SK-N-SH (cell line): Measurements from ENCODE around the gene OLFM1. TPM values are rescaled to one million over a fixed set of nuclear protein-coding genes. Genes with fewer than 3 reads are reported as not detected.

Experiments used
- CTCF ChIA-PET: fragments of 300-600, 350-600 bp; formaldehyde crosslinking; extraction: SDS; loops from one replicate; lab custom pipeline; 2021; lab: Yijun Ruan, JAX
- POLR2A ChIA-PET: fragments of 350-600 bp; sonication (Branson Sonifier 250); formaldehyde crosslinking; extraction: SDS; loops from one replicate; lab custom pipeline; 2020; ENCODE audit warnings: antibody characterized with exemption, inconsistent platforms; lab: Yijun Ruan, JAX
- DNase-seq: peaks from one replicate; pipeline ENCODE4 v3.0.0; 2012
- H2AFZ ChIP-seq: fragments of 200-600 bp; sonication (generic); 2 replicates; pipeline ENCODE4 v1.8.1; 2016; ENCODE audit warnings: antibody characterized with exemption, mild to moderate bottlenecking, low read depth
- H3F3A ChIP-seq: fragments of 200-600 bp; sonication (generic); replicated peaks from 2 replicates; pipeline ENCODE3; 2016; ENCODE audit warnings: antibody characterized with exemption, mild to moderate bottlenecking; ENCODE audit not compliant: insufficient read depth
- H3K27ac ChIP-seq, 2 experiments: fragments of 200-500 bp in 1 of 2; fragments of 200-600 bp in 1 of 2; sonication (Bioruptor generic) in 1 of 2; sonication (generic), shearing (Covaris generic) in 1 of 2; 2 replicates each; pipeline versions ENCODE4 v1.5.1 to v1.6.1; 2014 to 2016; ENCODE audit warnings: low read depth in 2 of 2, inconsistent platforms in 1 of 2, low read length in 1 of 2, mild to moderate bottlenecking in 1 of 2, mixed read lengths in 1 of 2
- H3K27me3 ChIP-seq: fragments of 200-600 bp; sonication (generic), shearing (Covaris generic); 2 replicates; pipeline ENCODE4 v1.6.1; 2016; ENCODE audit warnings: mixed run types; ENCODE audit not compliant: insufficient read depth
- H3K36me3 ChIP-seq, 2 experiments: fragments of 200-500 bp in 1 of 2; fragments of 200-600 bp in 1 of 2; sonication (Bioruptor generic) in 1 of 2; sonication (generic) in 1 of 2; replicated peaks in 1 of 2; 2 replicates each; pipeline versions ENCODE3 to v1.5.1; 2014 to 2016; ENCODE audit warnings: low read length in 1 of 2, mild to moderate bottlenecking in 1 of 2; ENCODE audit not compliant: insufficient read depth in 2 of 2, control insufficient read depth in 1 of 2
- H3K4me1 ChIP-seq, 2 experiments: fragments of 200-500 bp in 1 of 2; fragments of 200-600 bp in 1 of 2; sonication (Bioruptor generic) in 1 of 2; sonication (generic), shearing (Covaris generic) in 1 of 2; 2 replicates each; pipeline versions ENCODE4 v1.5.1 to v1.6.1; 2014 to 2016; ENCODE audit warnings: low read depth in 1 of 2, low read length in 1 of 2, mixed run types in 1 of 2; ENCODE audit not compliant: insufficient read depth in 2 of 2, control insufficient read depth in 1 of 2
- H3K4me2 ChIP-seq: fragments of 200-600 bp; sonication (generic), shearing (Covaris generic); 2 replicates; pipeline ENCODE4 v1.6.1; 2017; ENCODE audit warnings: mixed run types
- H3K4me3 ChIP-seq, 2 experiments: fragments of 200-500 bp in 1 of 2; fragments of 200-600 bp in 1 of 2; sonication (Bioruptor generic) in 1 of 2; sonication (generic), shearing (Covaris generic) in 1 of 2; 2 replicates each; pipeline versions ENCODE4 v1.5.1 to v1.8.1; 2014 to 2016; ENCODE audit warnings: low read depth in 2 of 2, inconsistent platforms in 1 of 2, low read length in 1 of 2, mild to moderate bottlenecking in 1 of 2, mixed read lengths in 1 of 2, moderate library complexity in 1 of 2
- H3K79me2 ChIP-seq: fragments of 200-600 bp; sonication (generic); 2 replicates; pipeline ENCODE4 v1.8.1; 2017; ENCODE audit warnings: mild to moderate bottlenecking; ENCODE audit not compliant: insufficient read depth
- H3K9ac ChIP-seq: fragments of 200-600 bp; sonication (generic); 2 replicates; pipeline ENCODE4 v1.6.1; 2017; ENCODE audit warnings: mixed run types
- H3K9me2 ChIP-seq: fragments of 200-600 bp; sonication (generic); 2 replicates; pipeline ENCODE4 v1.6.1; 2017; ENCODE audit warnings: mixed run types
- H3K9me3 ChIP-seq: fragments of 200-600 bp; sonication (generic); 2 replicates; pipeline ENCODE4 v1.6.1; 2017; ENCODE audit warnings: mixed run types, mild to moderate bottlenecking, moderate library complexity
- H4K20me1 ChIP-seq: fragments of 200-600 bp; sonication (generic); 2 replicates; pipeline ENCODE4 v1.6.1; 2017; ENCODE audit warnings: mild to moderate bottlenecking, mixed run types; ENCODE audit not compliant: insufficient read depth
- EP300 ChIP-seq, 2 experiments: IDR thresholded peaks; 2 replicates each; pipeline versions ENCODE4 v1.4.0 to v1.6.1; 2012; ENCODE audit warnings: borderline replicate concordance in 1 of 2, low read depth in 1 of 2, low read length in 1 of 2
- FOSL2 ChIP-seq: IDR thresholded peaks from 2 replicates; pipeline ENCODE4 v1.4.0; 2012; ENCODE audit warnings: low read depth, mild to moderate bottlenecking, moderate library complexity, borderline replicate concordance
- JUND ChIP-seq: IDR thresholded peaks from 2 replicates; pipeline ENCODE4 v1.4.0; 2012
- MXI1 ChIP-seq: IDR thresholded peaks from 2 replicates; pipeline ENCODE4 v1.6.1; 2012; ENCODE audit warnings: mild to moderate bottlenecking, low read depth, low read length, improper control_type of control experiment
- RAD21 ChIP-seq: IDR thresholded peaks from 2 replicates; pipeline ENCODE4 v1.6.1; 2012; ENCODE audit warnings: mild to moderate bottlenecking, low read length
- SIN3A ChIP-seq: IDR thresholded peaks from 2 replicates; pipeline ENCODE4 v1.6.1; 2012; ENCODE audit warnings: low read depth, mild to moderate bottlenecking, low read length, moderate library complexity, borderline replicate concordance
- SMC3 ChIP-seq: IDR thresholded peaks from 2 replicates; pipeline ENCODE4 v1.6.1; 2012; ENCODE audit warnings: low read depth, low read length, improper control_type of control experiment
- TEAD4 ChIP-seq: IDR thresholded peaks from 2 replicates; pipeline ENCODE4 v1.4.0; 2012; ENCODE audit warnings: mild to moderate bottlenecking, borderline replicate concordance; ENCODE audit not compliant: insufficient read depth
- WGBS: methylation state at CpG from one replicate; pipeline ENCODE4 v1.1.6; 2017; ENCODE audit warnings: low lambda C conversion rate; 5-methylcytosine and 5-hydroxymethylcytosine counted together
- polyA plus RNA-seq, 3 experiments: library from polyadenylated mRNA; depleted of rRNA; stranded (reverse); fragments of >200 nt; gene quantifications; 2 replicates each; pipeline ENCODE4 v1.2.3, GENCODE V29; 2012
- TF ChIP-seq, protein P1 (sequence below): fragments of 150-350 bp; IDR thresholded peaks from 2 replicates; pipeline ENCODE4 v1.6.1; 2016; ENCODE audit warnings: mild to moderate bottlenecking, low read depth, low read length
- TF ChIP-seq, protein P2 (sequence below): IDR thresholded peaks from 2 replicates; pipeline ENCODE4 v1.4.0; 2012; ENCODE audit warnings: low read depth, borderline replicate concordance

OLFM1 gene
- polyA plus RNA-seq, 1 of the 3 experiments (the other 2 are of a cell fraction) = 15.9 TPM

DNA sequence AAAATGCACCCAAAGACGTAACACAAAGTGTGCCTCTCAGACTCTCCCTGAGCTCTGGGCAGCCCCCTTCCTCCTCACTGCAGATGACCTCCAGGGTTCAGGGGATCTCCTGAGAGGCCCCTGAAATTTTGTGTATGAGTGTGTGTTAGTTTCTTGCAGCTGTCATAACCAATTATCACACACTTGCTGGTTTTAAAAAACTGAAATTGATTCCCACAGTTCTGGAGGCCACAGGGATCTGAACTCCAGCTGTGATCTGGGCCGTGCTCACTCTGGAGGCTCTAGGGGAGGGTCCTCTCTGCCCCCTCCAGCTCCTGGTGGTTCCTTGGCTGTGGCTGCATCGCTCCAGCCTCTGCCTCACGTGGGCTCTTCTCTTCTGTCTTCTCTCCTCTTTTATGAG, 58.8 kb downstream of the OLFM1 start:
- no peaks in the 10 kb centered on the region for H3K36me3 ChIP-seq
- H4K20me1 ChIP-seq = no peaks in the 10 kb centered on the region
- DNase-seq = no peak
- no peak overlapping the region for H2AFZ ChIP-seq
- H3K4me1 ChIP-seq = peaks cover 0 to 39% of the 10 kb centered on the region in 2 experiments; a peak in 1 of 4 replicates
- H3K9me2 ChIP-seq = no peaks in the 10 kb centered on the region
- no peak overlapping the region for H3K4me3 ChIP-seq
- H3K9ac ChIP-seq = no peak overlapping the region
- TF ChIP-seq, protein P1, sequence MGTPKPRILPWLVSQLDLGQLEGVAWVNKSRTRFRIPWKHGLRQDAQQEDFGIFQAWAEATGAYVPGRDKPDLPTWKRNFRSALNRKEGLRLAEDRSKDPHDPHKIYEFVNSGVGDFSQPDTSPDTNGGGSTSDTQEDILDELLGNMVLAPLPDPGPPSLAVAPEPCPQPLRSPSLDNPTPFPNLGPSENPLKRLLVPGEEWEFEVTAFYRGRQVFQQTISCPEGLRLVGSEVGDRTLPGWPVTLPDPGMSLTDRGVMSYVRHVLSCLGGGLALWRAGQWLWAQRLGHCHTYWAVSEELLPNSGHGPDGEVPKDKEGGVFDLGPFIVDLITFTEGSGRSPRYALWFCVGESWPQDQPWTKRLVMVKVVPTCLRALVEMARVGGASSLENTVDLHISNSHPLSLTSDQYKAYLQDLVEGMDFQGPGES = no peak
- TF ChIP-seq FOSL2 (no peak), TEAD4 (no peak), JUND (no peak), SMC3 (no peak)
- TF ChIP-seq, protein P2, sequence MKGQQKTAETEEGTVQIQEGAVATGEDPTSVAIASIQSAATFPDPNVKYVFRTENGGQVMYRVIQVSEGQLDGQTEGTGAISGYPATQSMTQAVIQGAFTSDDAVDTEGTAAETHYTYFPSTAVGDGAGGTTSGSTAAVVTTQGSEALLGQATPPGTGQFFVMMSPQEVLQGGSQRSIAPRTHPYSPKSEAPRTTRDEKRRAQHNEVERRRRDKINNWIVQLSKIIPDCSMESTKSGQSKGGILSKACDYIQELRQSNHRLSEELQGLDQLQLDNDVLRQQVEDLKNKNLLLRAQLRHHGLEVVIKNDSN = no peak
- TF ChIP-seq, all 33 proteins: peak for 0
- ChIA-PET POLR2A (no interaction called here), CTCF (interaction anchor here (1.1 to 2.5 kb wide), 6 partner anchors 9 to 267 kb away, joined by 3 to 13 read pairs (median 4); no protein-coding TSS in a partner anchor)
- WGBS = 36% methylated on average over 4 of the region's 4 CpGs
- Histone ChIP-seq H3F3A (no peaks in the 10 kb centered on the region), H3K27ac (no peak overlapping the region), H3K27me3 (no peaks in the 10 kb centered on the region), H3K79me2 (no peaks in the 10 kb centered on the region), H3K9me3 (no peaks in the 10 kb centered on the region), H3K4me2 (no peak overlapping the region)

DNA sequence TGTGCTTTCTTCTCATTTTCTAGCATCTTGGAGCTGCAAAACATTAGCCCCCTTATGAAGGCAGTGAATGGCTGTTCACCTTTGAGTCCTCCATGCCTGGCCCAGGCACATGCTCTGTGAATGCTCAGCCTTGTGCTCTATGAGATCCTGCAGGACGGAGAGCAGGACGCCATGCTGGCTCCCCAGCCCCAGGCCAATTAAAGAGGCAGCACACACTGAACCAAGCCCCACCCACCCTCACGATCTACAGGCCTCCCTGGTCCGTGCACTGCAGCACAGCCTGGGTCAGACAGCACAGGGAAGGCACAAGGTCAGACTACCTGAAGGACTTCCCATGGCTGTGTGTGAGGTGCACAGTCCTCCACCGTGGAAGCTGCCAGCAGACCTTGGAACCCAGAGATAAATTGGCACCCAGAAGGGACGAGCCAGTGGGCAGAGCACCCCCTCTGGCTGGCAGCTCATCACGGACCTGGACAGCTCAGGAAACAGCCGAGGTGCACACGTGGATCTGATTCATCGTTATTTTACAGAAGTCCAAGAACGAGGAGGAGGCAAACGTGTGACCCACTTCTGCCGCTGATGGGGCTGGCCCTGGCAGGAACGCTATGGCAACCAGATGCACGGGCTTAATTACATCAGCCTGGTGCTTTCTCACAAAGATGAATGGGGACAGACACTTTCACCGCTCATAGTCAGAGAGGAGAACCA, 59.5 kb downstream of the OLFM1 start:
- Histone ChIP-seq H3K4me2 (no peak overlapping the region), H3K9ac (no peak overlapping the region), H3K4me3 (no peak overlapping the region; a peak in 1 of 4 replicates), H3K36me3 (no peaks in the 10 kb centered on the region), H3K27ac (peak overlapping the region in 1 of 2 experiments; percentile 93; a peak in 2 of 4 replicates), H4K20me1 (no peaks in the 10 kb centered on the region), H3F3A (no peaks in the 10 kb centered on the region), H2AFZ (no peak overlapping the region), H3K79me2 (no peaks in the 10 kb centered on the region), H3K4me1 (peaks cover 0 to 39% of the 10 kb centered on the region in 2 experiments; a peak in 1 of 4 replicates), H3K27me3 (no peaks in the 10 kb centered on the region), H3K9me3 (no peaks in the 10 kb centered on the region), H3K9me2 (no peaks in the 10 kb centered on the region)
- ChIA-PET POLR2A (interaction anchor here (1.3 kb wide), 2 partner anchors 9 to 186 kb away, joined by 3 to 4 read pairs; no protein-coding TSS in a partner anchor), CTCF (interaction anchor here (1.0 to 2.5 kb wide), 7 partner anchors 15 to 266 kb away, joined by 3 to 13 read pairs (median 4); no protein-coding TSS in a partner anchor)
- peak in 1 of 2 experiments; percentile 58; a peak in 1 of 4 replicates for TF ChIP-seq EP300 (IDR thresholded peaks at IDR 0.05; ENCODE audit: borderline replicate concordance in 1 of 2, low read depth in 1 of 2, low read length in 1 of 2)
- TF ChIP-seq RAD21 = 0 out of 2 replicates have a peak, but pooled peaks have one; percentile 3
- peak; percentile 88; the same call in 1 of the 2 replicates for TF ChIP-seq MXI1
- no peak for TF ChIP-seq SIN3A
- peak; percentile 88 for DNase-seq
- WGBS = 20% methylated on average over 6 of the region's 16 CpGs
